GM23248 (cell line): ENCODE data around the gene VPS26A.

Source experiments
- EZH2 ChIP-seq: fragments of 200-600 bp; sonication (generic); IDR thresholded peaks from 2 replicates; pipeline ENCODE4 v1.6.1; 2018; ENCODE audit warnings: antibody characterized with exemption, mild to moderate bottlenecking; ENCODE audit not compliant: insufficient read depth, poor library complexity, severe bottlenecking
- EZH2phosphoT487 ChIP-seq: fragments of 200-600 bp; sonication (generic); IDR thresholded peaks from 2 replicates; pipeline ENCODE4 v1.6.1; 2018; ENCODE audit warnings: antibody characterized with exemption, moderate library complexity, mild to moderate bottlenecking, low read depth; ENCODE audit not compliant: insufficient read depth

GRCh38 chr10:69202332-69202731 lies 78.4 kb downstream of the VPS26A start:
- no peak for TF ChIP-seq EZH2
- no peak for TF ChIP-seq EZH2phosphoT487
